K562 (cell line): ENCODE results near the gene OMP. TPM values are rescaled to one million over a fixed set of nuclear protein-coding genes. Genes with fewer than 3 reads are reported as not detected.

Experiments used
- BCL6 ChIP-seq: fragments of 250-450 bp; sonication (Bioruptor Pico); IDR thresholded peaks from 2 replicates; pipeline ENCODE4 v1.4.0; 2020
- CBFA2T3 ChIP-seq: fragments of 450-650 bp; IDR thresholded peaks from 2 replicates; pipeline ENCODE4 v1.6.1; 2017
- CREBBP ChIP-seq: IDR thresholded peaks from one replicate; pipeline ENCODE4 v1.6.1; 2012; ENCODE audit warnings: low read depth, mild to moderate bottlenecking, control low read depth, inconsistent platforms, low read length
- NR1H2 ChIP-seq: sonication (generic); formaldehyde crosslinking; IDR thresholded peaks from 2 replicates; pipeline ENCODE4 v1.4.0; 2020; ENCODE audit warnings: mild to moderate bottlenecking, missing genetic modification reagents
- PYGO2 ChIP-seq: fragments of 450-650 bp; IDR thresholded peaks from 2 replicates; pipeline ENCODE4 v1.6.1; 2016; ENCODE audit warnings: mild to moderate bottlenecking, missing genetic modification characterization, moderate library complexity, missing compliant biosample characterization
- RFX1 ChIP-seq: fragments of 450-650 bp; IDR thresholded peaks from 2 replicates; pipeline ENCODE4 v1.6.1; 2016; ENCODE audit warnings: mild to moderate bottlenecking, moderate library complexity
- RUNX1 ChIP-seq: sonication (generic); IDR thresholded peaks from 2 replicates; pipeline ENCODE4 v1.6.1; 2016; ENCODE audit warnings: antibody characterized with exemption, low read depth
- SIX5 ChIP-seq, 2 experiments: IDR thresholded peaks; 2 replicates each; pipeline ENCODE4 v1.6.1; 2011; ENCODE audit warnings: low read length in 2 of 2, borderline replicate concordance in 1 of 2, low read depth in 1 of 2, mild to moderate bottlenecking in 1 of 2, moderate library complexity in 1 of 2; ENCODE audit not compliant: insufficient read depth in 1 of 2
- SREBF2 ChIP-seq: sonication (generic); formaldehyde crosslinking; IDR thresholded peaks from 2 replicates; pipeline ENCODE4 v1.4.0; 2020; ENCODE audit warnings: mild to moderate bottlenecking, missing genetic modification reagents
- STAG1 ChIP-seq: sonication (generic); formaldehyde crosslinking; IDR thresholded peaks from 2 replicates; pipeline ENCODE4 v1.5.0; 2020; ENCODE audit warnings: missing genetic modification reagents, borderline replicate concordance
- TCF3 ChIP-seq: sonication (generic); formaldehyde crosslinking; IDR thresholded peaks from 2 replicates; pipeline ENCODE4 v1.4.0; 2020; ENCODE audit warnings: mild to moderate bottlenecking, missing genetic modification reagents
- TEAD4 ChIP-seq, 2 experiments: sonication (generic) in 1 of 2; formaldehyde crosslinking in 1 of 2; IDR thresholded peaks; 2 replicates each; pipeline versions ENCODE4 v1.6.1 to v1.8.0; 2012 to 2022; ENCODE audit warnings: borderline replicate concordance in 1 of 2, inconsistent platforms in 1 of 2, low read length in 1 of 2, mild to moderate bottlenecking in 1 of 2, missing genetic modification reagents in 1 of 2
- ZFP30 ChIP-seq: fragments of 250-450 bp; sonication (Bioruptor Pico); IDR thresholded peaks from 2 replicates; pipeline ENCODE4 v1.8.0; 2022; ENCODE audit warnings: moderate library complexity, mild to moderate bottlenecking, inconsistent platforms, borderline replicate concordance
- ZNF280A ChIP-seq: fragments of 450-650 bp; IDR thresholded peaks from 2 replicates; pipeline ENCODE4 v1.6.1; 2018; ENCODE audit warnings: mild to moderate bottlenecking, low read depth; ENCODE audit not compliant: partially characterized antibody
- ZNF384 ChIP-seq: IDR thresholded peaks from 2 replicates; pipeline ENCODE4 v1.6.1; 2012; ENCODE audit warnings: low read depth, low read length, improper control_type of control experiment
- ZNF395 ChIP-seq: fragments of 200-800 bp; sonication (Bioruptor generic); IDR thresholded peaks from 2 replicates; pipeline ENCODE4 v1.6.1; 2017; ENCODE audit warnings: missing genetic modification characterization, missing compliant biosample characterization
- ZNF449 ChIP-seq: fragments of 250-450 bp; sonication (Bioruptor Pico); IDR thresholded peaks from 2 replicates; pipeline ENCODE4 v1.8.0; 2022; ENCODE audit warnings: moderate library complexity, mild to moderate bottlenecking, inconsistent platforms
- ZNF76 ChIP-seq: fragments of 250-450 bp; sonication (Bioruptor Pico); IDR thresholded peaks from 2 replicates; pipeline ENCODE4 v1.4.0; 2020; ENCODE audit warnings: mild to moderate bottlenecking, moderate library complexity, borderline replicate concordance
- polyA plus RNA-seq, 8 experiments: library from polyadenylated mRNA; depleted of rRNA in 4 of 8; stranded (reverse) in 5 of 8; unstranded in 3 of 8; fragments of >200 nt; fragmentation: Nextera tagmentation in 2 of 8; fragmentation: Illumina TruSeq in 1 of 8; extraction: Ambion mirVana in 2 of 8; extraction: Trizol in 1 of 8; gene quantifications; 2 replicates each; pipeline versions ENCODE4 v1.2.1 to v1.2.3, GENCODE V29; 2011 to 2014; ENCODE audit warnings: inconsistent platforms in 1 of 8, missing spikeins in 1 of 8
- total RNA-seq, 7 experiments: library from RNA; depleted of rRNA in 6 of 7; stranded (reverse); fragments of >200 nt in 6 of 7; fragmentation: Illumina TruSeq in 2 of 7; extraction: Trizol in 2 of 7; gene quantifications; 2 replicates each; pipeline versions ENCODE4 v1.2.1 to v1.2.3, GENCODE V29; 2011 to 2021; ENCODE audit warnings: low replicate concordance in 1 of 7
- TF ChIP-seq, protein P1 (sequence below): sonication (generic); IDR thresholded peaks from 2 replicates; pipeline ENCODE4 v1.6.1; 2016
- TF ChIP-seq, protein P2 (sequence below): fragments of 450-650 bp; formaldehyde crosslinking; IDR thresholded peaks from 2 replicates; pipeline ENCODE4 v1.4.0; 2020; ENCODE audit warnings: mild to moderate bottlenecking, moderate library complexity

The OMP gene
- total and polyA plus RNA-seq, 9 of the 15 experiments (the other 6 are each of a cell fraction or from before 2014, with no cell fraction given), result not detected

DNA sequence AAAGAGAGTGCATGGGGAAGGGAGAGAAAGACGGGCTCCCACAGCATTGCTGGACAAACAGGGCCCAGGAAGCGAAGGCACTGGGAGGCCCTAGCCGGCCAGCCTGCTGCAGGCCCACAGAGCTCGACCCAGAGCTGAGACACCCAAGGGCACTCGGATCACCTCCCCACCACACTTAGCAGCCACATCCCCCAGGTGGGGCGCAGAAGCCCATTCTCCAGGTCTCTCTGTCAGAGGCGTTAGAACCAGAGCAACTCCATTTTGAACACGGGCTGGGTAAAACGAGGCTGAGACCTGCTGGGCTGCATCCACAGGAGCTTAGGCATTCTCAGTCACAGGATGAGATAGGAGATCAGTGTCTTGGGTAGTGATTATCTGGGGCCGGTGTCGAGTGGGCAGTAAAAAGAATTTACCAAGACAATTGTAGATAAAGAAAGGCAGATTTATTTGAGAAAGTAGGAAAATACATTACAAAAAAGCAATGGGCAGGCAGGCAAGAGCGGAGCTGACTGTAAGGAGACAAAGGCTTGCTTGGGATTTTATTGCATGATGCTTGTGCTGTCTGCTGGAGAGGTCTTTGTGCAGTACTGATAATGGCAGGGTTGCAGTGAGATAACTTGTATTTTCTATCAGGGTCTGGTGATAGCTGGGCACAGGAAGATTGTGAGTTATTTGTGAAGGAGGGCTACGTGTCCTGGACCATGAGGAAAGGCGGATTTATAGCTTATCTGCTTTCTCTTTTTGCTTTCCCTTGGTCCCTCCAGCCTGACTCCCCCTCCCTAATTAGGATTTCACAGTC, 49.2 kb upstream of the OMP start (continued):
- TF ChIP-seq SREBF2 (no peak), CBFA2T3 (peak; percentile 85), CREBBP (no peak), NR1H2 (no peak), ZNF449 (CRISPR knock-in tag) (0 out of 2 replicates have a peak, but pooled peaks have one; percentile 61), ZNF395 (CRISPR knock-in tag) (peak; percentile 59; the same call in 1 of the 2 replicates), TEAD4 (IDR thresholded peaks at IDR 0.05; ENCODE audit: low read length) (peak; percentile 40; the same call in 1 of the 2 replicates), TEAD4 (CRISPR knock-in tag; IDR thresholded peaks at IDR 0.05; ENCODE audit: borderline replicate concordance) (no peak), ZFP30 (no peak), SIX5 (IDR thresholded peaks at IDR 0.05; ENCODE audit: borderline replicate concordance in 1 of 2, insufficient read depth in 1 of 2, low read depth in 1 of 2, low read length in 2 of 2) (no peak), TCF3 (peak; percentile 68), ZNF280A (no peak), ZNF384 (no peak), STAG1 (CRISPR knock-in tag) (no peak), BCL6 (CRISPR knock-in tag) (peak; percentile 78; the same call in 1 of the 2 replicates), RUNX1 (no peak), ZNF76 (CRISPR knock-in tag) (0 out of 2 replicates have a peak, but pooled peaks have one; percentile 82), PYGO2 (peak; percentile 79), RFX1 (no peak)
- TF ChIP-seq, protein P1, sequence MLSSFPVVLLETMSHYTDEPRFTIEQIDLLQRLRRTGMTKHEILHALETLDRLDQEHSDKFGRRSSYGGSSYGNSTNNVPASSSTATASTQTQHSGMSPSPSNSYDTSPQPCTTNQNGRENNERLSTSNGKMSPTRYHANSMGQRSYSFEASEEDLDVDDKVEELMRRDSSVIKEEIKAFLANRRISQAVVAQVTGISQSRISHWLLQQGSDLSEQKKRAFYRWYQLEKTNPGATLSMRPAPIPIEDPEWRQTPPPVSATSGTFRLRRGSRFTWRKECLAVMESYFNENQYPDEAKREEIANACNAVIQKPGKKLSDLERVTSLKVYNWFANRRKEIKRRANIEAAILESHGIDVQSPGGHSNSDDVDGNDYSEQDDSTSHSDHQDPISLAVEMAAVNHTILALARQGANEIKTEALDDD, result no peak
- TF ChIP-seq, protein P2, sequence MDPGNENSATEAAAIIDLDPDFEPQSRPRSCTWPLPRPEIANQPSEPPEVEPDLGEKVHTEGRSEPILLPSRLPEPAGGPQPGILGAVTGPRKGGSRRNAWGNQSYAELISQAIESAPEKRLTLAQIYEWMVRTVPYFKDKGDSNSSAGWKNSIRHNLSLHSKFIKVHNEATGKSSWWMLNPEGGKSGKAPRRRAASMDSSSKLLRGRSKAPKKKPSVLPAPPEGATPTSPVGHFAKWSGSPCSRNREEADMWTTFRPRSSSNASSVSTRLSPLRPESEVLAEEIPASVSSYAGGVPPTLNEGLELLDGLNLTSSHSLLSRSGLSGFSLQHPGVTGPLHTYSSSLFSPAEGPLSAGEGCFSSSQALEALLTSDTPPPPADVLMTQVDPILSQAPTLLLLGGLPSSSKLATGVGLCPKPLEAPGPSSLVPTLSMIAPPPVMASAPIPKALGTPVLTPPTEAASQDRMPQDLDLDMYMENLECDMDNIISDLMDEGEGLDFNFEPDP (CRISPR knock-in tag), result 0 out of 2 replicates have a peak, but pooled peaks have one; percentile 60
